GM18909 (cell line): ENCODE measurements around the gene KIF16B.

Experiments used
- ATAC-seq: cut with Tn5 transposase; IDR thresholded peaks from one replicate; pipeline ENCODE4 v1.9.1; 2021; ENCODE audit warnings: mild to moderate bottlenecking; ENCODE audit not compliant: unreplicated experiment, poor library complexity

Gene KIF16B

GRCh38 chr20:16485401-16485800 lies 87.8 kb downstream of the KIF16B start:
- ATAC-seq, result no peak

- ATAC-seq, result no peak
Observed at GRCh38 chr20:16483024-16483423, 90.2 kb downstream of the KIF16B start.

- ATAC-seq, result no peak
Observed at GRCh38 chr20:16481977-16482376, 91.3 kb downstream of the KIF16B start.

DNA sequence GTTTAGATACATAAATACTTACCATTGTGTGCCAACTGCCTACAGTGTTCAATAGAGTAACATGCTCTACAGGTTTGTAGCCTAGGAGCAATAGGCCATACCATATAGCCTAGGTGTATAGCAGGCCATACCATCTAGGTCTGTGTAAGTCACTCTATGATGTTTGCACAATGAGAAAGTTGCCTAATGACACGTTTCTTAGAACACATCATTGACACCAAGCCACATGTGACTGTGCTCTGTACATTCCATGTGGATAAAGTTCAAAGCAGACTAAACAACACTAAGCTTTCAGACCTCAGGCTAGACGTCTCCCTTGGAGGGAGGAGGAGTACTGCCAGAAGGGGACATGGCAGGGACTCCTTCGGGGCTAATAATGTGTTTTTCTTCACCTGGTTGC lies 93.6 kb downstream of the KIF16B start:
- no peak for ATAC-seq

GRCh38 chr20:16477632-16478031 lies 95.6 kb downstream of the KIF16B start:
- no peak for ATAC-seq

DNA sequence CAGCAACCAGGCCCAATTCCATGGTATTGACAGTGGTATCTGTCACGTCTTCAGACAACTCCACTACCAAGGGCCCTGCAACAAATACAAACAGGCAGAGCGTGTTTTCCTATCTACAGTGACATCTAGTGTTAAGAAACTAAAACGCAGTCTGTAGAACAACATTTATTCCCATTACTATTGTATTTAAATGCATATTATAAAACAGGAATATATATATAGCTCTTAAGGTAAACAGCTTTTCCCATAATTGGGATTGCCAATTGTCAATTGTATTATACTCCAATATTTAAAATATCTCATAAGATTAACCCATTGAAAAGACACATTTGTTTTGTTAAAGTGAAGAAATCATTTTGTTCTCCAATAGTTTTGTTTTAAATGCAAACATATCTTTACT lies 97.2 kb downstream of the KIF16B start:
- ATAC-seq, result peak; percentile 64

GRCh38 chr20:16475225-16475624 lies 98.0 kb downstream of the KIF16B start:
- ATAC-seq, result no peak

DNA sequence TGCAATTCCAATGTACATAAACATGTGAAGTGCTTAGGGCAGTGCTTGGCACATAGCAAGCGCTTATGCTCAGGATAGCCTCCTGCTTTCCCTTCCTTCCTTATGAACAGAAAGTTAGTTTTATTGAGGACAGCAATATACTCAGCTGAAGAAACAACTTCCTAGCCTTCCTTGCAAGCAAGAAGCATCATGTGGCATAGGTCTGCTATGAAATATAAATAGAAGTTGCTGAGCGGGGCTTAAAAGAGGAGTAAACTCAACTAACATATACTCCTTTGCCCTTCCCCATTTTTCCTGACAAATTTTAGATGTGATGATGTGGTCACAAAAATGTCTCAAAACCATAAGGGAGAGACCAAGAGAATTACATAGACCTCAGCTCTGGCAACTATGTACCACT lies 98.9 kb downstream of the KIF16B start:
- ATAC-seq, result no peak

DNA sequence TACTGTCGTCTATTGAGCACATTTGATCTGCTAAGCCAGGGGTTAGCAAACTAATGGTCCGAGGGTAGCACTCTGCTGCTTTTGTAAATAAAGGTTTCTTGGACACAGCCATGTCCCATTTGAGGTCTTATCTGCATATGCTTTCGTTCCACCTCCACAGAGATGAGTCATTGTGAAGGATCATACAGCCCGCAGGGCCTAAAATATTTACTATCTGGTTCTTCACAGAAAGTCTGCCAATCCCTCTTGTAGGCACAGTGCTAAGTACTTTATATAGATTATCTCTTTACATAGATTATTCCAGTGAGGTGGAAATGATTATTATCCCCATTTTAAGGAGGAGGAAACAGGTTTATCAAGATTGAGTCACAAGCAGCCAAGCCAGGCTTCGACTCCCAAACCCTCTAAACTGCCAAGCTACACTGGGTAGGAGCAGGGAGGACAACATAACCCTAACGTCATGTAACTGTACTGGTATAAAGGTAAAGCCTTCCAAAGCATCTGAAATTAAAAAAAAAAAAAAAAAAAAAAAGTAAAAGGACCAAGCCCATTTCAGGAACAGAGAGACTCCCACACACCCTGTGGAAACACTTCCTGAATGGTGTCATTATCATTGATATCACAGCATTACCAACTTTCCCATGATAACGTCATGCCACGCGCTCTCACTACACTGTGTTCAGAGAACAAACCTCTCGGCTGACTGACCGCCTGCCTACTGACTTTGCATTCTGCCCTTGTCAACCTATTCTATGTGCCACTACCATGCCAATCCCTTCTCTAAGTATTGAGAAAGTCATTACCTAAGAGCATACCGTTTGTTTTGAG lies 101.0 kb downstream of the KIF16B start:
- no peak for ATAC-seq

GRCh38 chr20:16469395-16469905 lies 103.8 kb downstream of the KIF16B start:
- no peak for ATAC-seq

GRCh38 chr20:16462711-16463110 lies 110.5 kb downstream of the KIF16B start:
- no peak for ATAC-seq

GRCh38 chr20:16459019-16459700 lies 114.1 kb downstream of the KIF16B start:
- no peak for ATAC-seq

GRCh38 chr20:16457514-16457913 lies 115.7 kb downstream of the KIF16B start:
- ATAC-seq, result no peak

DNA sequence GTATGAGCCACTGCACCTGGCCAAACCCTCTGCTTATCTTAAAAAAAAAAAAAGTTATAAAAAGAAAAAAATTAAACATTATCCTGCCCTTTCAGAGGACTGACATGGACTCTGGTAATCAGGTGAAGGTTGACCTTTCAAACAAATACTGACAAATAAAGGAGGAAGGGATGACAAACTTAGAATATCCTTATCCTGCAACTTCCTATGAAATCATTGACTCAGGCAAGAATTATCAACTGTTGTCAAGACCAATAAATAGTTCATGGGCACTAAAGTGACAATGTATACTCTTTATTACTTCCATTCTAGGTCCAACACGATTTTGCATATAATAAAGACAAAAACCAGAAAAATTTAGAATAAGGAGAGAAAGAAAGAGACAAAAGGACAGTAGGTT lies 117.9 kb downstream of the KIF16B start:
- ATAC-seq, result no peak

- no peak for ATAC-seq
Observed at GRCh38 chr20:16451982-16452381, 121.3 kb downstream of the KIF16B start.

GRCh38 chr20:16451001-16451400 lies 122.2 kb downstream of the KIF16B start:
- no peak for ATAC-seq

- no peak for ATAC-seq
Observed at GRCh38 chr20:16446991-16447390, 126.3 kb downstream of the KIF16B start.

- ATAC-seq, result no peak
Observed at GRCh38 chr20:16446246-16446645, 127.0 kb downstream of the KIF16B start.

DNA sequence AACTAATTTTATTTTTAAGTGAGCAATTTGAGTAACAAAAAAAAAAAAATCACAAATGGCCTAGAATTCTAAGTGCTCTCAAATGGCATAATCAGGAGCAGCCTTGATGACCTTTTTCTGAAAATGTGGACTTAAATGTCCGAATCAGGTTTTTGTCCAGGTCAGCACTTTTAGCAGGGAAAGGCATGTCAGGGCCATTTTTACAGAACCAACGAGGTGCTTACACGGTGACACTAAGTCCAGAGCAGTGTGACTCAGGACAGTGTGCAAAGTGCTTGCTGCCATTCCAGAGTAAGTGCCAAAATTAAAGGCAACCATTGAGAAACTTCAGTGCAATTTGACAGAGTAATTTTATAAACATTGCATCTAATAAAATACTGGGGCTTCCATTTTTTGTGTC lies 127.8 kb downstream of the KIF16B start:
- ATAC-seq, result no peak

DNA sequence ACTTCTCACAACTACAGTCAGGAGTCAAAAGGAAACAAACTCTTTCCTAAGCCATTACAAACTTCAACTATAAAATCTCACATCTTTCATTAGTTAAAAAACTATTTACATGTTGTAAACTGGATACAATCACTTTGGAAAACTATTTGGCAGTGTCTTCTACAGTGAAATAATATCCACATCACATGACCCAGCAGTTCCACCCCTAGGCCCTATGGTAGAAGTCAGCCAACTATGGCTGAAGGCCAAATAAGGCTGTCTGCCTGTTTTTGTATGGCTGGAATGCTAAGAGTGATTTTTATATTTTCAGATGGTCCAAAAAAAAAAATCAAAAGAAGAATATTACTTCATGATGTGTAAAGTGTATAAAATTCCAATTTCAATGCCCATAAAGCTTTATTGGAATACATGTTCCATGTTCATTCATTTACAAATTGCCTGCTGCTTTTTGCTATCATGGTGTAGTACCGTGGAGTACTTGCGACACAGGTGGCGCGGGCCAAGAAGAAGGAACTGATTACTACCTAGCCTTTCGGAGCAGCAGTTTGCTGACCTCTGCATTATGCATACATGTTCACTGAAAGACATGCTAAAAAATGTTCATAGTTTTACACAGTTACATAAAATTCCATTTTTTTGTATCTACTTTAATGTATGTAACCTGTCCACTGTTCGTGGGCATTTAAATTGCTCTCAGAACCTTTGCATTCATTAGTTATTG lies 129.0 kb downstream of the KIF16B start:
- ATAC-seq, result no peak

- ATAC-seq, result no peak
Observed at GRCh38 chr20:16441546-16442164, 131.6 kb downstream of the KIF16B start.
